ENCODE results near the gene TXN2.

Gene TXN2

DNA sequence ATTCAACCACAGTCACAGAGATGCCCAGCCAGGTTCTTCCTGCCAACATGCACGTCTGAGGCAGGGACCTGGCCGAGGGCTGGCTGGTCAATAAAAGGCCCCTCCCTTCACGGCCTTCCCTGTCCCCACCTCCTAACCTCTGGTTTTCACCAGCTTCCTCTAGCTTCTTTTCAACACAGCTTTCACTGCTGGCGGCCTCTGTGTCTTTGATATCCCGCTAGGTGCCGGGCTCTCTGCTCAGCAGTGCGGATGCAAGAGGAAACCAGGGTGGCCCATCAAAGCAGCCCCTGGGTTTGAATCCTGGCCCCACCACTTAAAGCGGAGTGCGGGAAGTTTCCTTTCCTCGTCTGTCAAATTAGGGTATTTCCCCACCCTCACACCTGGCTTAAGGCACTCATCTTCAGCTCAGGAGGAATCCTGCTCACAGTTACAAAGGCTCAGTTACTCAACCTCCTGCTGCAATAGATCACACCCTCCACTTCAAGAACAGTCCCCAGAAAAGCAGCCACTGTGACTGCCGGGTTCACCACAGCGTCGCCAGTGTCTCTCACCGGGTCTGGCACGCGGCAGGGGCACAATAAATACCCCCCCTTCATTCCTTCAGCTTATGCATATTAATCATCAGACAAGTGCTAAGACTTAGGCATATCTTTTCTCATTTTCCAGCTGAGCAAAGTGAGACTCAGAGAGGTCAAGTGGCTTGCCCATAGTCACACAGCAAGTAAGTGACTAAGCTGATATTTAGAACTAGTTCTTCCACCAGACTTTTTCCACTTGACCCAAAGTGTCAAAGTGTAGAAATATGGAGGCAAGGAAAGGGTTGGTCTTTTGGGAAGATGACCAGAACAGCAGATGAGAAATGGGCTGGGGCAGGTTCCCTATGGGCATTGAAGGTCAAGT is 45.7 kb downstream of the TXN2 start:
- Histone ChIP-seq H3K27me3 (ENCODE audit: insufficient read depth, low read depth) (no peaks in the 10 kb centered on the region), H4K20me1 (ENCODE audit: insufficient read depth) (no peaks in the 10 kb centered on the region), H3K9ac (no peak overlapping the region; the same call in 1 of the 2 replicates), H3K36me3 (ENCODE audit: insufficient read depth) (no peaks in the 10 kb centered on the region), H2AFZ (ENCODE audit: low read depth) (peak overlapping the region; percentile 45), H3K4me1 (ENCODE audit: low read depth, poor library complexity, severe bottlenecking) (peaks cover 32% of the 10 kb centered on the region), H3K27ac (peak overlapping the region; percentile 45), H3K4me3 (IDR thresholded peaks at IDR 0.05; ENCODE audit: insufficient read depth, low read depth, low read length) (no peak overlapping the region), H3K79me2 (ENCODE audit: insufficient read depth, low read depth) (no peaks in the 10 kb centered on the region), H3K4me2 (peak overlapping the region; percentile 85)
- TF ChIP-seq, protein P1, sequence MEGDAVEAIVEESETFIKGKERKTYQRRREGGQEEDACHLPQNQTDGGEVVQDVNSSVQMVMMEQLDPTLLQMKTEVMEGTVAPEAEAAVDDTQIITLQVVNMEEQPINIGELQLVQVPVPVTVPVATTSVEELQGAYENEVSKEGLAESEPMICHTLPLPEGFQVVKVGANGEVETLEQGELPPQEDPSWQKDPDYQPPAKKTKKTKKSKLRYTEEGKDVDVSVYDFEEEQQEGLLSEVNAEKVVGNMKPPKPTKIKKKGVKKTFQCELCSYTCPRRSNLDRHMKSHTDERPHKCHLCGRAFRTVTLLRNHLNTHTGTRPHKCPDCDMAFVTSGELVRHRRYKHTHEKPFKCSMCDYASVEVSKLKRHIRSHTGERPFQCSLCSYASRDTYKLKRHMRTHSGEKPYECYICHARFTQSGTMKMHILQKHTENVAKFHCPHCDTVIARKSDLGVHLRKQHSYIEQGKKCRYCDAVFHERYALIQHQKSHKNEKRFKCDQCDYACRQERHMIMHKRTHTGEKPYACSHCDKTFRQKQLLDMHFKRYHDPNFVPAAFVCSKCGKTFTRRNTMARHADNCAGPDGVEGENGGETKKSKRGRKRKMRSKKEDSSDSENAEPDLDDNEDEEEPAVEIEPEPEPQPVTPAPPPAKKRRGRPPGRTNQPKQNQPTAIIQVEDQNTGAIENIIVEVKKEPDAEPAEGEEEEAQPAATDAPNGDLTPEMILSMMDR (conservative IDR thresholded peaks at IDR 0.05; ENCODE audit: low read depth, low read length) = no peak

DNA sequence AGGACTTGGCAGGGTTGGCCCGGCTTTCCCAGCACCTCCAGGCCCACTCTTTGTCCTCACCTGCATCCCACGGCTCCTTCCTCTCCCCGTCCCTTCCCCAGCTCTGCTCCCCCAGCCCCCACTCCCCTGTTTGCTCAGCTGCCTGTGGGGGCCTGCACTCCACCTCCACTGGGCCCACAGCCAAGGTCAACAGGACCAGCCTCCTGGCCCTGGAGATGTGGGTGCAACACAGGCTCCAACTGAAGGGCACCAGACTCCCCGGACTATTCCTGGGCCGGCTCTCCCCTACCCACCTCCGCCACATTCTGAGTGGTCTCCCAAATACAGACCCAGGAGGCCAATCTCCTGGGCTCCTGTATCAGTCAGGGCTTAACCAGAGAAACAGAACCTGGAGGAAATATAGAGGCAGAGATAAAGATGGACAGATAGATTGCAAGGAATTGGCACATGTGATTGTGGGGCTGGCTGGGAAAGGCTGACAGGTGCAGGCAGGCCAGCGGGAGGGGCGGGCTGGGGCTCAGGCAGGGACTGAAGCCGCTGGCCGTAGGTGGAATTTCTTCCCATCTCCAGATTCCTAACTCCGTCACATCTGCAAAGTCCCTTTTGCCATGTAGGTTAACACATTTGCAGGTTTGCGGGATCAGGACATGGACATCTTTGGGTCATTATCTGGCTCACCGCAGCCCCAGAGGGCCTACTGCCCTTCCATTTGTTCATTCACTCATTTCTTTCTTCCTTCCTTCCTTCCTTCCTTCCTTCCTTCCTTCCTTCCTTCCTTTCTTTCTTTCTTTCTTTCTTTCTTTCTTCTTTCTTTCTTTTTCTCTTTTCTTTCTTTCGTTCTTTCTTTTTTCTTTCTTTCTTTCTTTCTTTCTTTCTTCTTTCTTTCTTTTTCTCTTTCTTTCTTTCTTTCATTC is 47.9 kb downstream of the TXN2 start:
- Histone ChIP-seq H2AFZ (ENCODE audit: low read depth) (no peak overlapping the region), H3K27me3 (ENCODE audit: insufficient read depth, low read depth) (no peaks in the 10 kb centered on the region), H4K20me1 (ENCODE audit: insufficient read depth) (no peaks in the 10 kb centered on the region), H3K27ac (no peak overlapping the region), H3K79me2 (ENCODE audit: insufficient read depth, low read depth) (no peaks in the 10 kb centered on the region), H3K9ac (no peak overlapping the region), H3K36me3 (ENCODE audit: insufficient read depth) (no peaks in the 10 kb centered on the region), H3K4me3 (IDR thresholded peaks at IDR 0.05; ENCODE audit: insufficient read depth, low read depth, low read length) (no peak overlapping the region), H3K4me2 (no peak overlapping the region), H3K4me1 (ENCODE audit: low read depth, poor library complexity, severe bottlenecking) (peaks cover 25% of the 10 kb centered on the region)
- TF ChIP-seq, protein P1 (conservative IDR thresholded peaks at IDR 0.05; ENCODE audit: low read depth, low read length) = no peak

DNA sequence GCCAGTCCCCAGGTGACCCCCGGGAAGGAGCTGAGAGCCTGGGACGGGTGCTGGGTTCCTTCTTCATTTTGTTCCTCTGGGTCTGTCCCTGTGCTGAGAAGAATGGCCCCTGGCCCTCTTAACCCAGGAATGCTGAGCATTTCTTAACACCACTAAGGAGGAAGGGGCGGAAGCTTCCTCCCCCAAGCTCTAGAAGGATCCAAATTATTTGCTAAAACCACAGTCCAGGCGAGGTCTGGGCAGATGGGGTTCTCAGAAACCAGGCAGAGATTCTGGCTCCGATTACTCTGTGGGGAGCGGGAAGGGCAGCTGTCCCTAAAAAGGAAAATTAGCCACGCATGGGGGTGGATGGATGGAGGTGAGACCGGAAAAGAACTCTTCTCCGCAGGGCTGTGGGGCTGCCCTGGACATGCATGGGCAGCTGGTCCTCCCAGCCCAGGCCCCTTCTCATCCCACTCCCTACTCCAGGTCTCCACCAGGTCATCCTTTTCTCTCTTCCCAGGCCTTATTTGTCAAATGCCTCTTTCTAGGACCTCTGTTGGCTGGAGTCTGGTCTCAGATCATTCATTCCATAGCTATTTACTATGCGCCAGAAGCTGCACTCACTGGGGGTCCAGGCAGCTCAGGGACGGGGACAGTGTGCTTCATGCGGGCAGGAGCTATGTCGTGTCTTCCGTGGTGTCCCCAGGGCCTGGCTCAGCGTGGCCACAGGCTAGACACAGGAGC is 48.7 kb downstream of the TXN2 start:
- H4K20me1 ChIP-seq (ENCODE audit: insufficient read depth) = no peaks in the 10 kb centered on the region
- H3K79me2 ChIP-seq (ENCODE audit: insufficient read depth, low read depth) = no peaks in the 10 kb centered on the region
- TF ChIP-seq, protein P1 (conservative IDR thresholded peaks at IDR 0.05; ENCODE audit: low read depth, low read length) = no peak
- no peak overlapping the region for H3K4me2 ChIP-seq
- no peaks in the 10 kb centered on the region for H3K27me3 ChIP-seq (ENCODE audit: insufficient read depth, low read depth)
- no peak overlapping the region for H3K27ac ChIP-seq
- no peak overlapping the region for H3K4me3 ChIP-seq (IDR thresholded peaks at IDR 0.05; ENCODE audit: insufficient read depth, low read depth, low read length)
- H3K36me3 ChIP-seq (ENCODE audit: insufficient read depth) = no peaks in the 10 kb centered on the region
- H2AFZ ChIP-seq (ENCODE audit: low read depth) = no peak overlapping the region
- H3K4me1 ChIP-seq (ENCODE audit: low read depth, poor library complexity, severe bottlenecking) = peaks cover 25% of the 10 kb centered on the region
- no peak overlapping the region for H3K9ac ChIP-seq

DNA sequence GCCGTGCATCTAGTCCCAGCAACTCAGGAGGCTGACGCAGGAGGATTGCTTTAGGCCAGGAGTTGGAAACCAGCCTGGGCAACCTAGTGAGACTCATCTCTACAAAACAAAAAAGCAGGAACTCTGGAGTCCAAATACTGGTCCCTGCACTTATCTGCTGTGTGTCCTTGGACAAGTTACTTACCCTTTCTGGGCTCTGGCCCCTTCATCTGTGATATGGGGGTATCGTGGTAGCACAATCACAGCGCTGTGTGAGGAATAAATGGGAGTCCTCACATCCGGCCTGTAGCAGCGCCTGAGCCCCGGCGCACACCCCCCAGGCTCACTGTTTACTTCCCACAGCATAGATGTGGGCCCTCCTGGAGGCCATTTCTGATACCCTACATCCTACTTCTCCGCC is 49.5 kb downstream of the TXN2 start:
- Histone ChIP-seq H3K4me3 (IDR thresholded peaks at IDR 0.05; ENCODE audit: insufficient read depth, low read depth, low read length) (no peak overlapping the region), H3K9ac (no peak overlapping the region), H4K20me1 (ENCODE audit: insufficient read depth) (no peaks in the 10 kb centered on the region), H3K4me2 (no peak overlapping the region), H2AFZ (ENCODE audit: low read depth) (no peak overlapping the region), H3K79me2 (ENCODE audit: insufficient read depth, low read depth) (no peaks in the 10 kb centered on the region), H3K4me1 (ENCODE audit: low read depth, poor library complexity, severe bottlenecking) (peaks cover 25% of the 10 kb centered on the region), H3K27me3 (ENCODE audit: insufficient read depth, low read depth) (no peaks in the 10 kb centered on the region), H3K27ac (no peak overlapping the region), H3K36me3 (ENCODE audit: insufficient read depth) (no peaks in the 10 kb centered on the region)
- TF ChIP-seq, protein P1 (conservative IDR thresholded peaks at IDR 0.05; ENCODE audit: low read depth, low read length) = no peak

All from KMS-11 (cell line).